Measurements from ENCODE around the gene ITIH5.
A peak's percentile ranks its signal among the peaks of the same experiment; 100 is the strongest.

Gene ITIH5

DNA sequence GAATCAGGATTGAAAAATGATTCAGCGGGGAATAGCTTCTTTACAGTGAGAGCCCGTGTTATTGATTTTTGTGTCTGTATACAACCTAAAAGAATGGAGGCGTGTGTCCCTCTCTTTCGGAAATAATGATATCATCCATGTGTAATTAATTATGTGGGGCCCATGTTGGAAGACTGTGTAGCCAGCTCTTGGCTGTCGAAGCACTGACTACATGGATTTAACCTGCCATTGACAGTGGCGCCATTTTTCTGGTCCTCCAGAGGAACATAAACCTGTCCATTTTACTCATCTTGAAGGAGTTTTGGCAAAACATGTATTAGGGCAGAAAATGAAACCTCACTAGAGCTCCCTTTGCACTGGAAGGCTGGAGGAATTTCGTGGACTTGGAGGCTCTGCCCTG is 119.6 kb downstream of the ITIH5 start:
- no peak for DNase-seq (ENCODE audit: low read depth)

DNA sequence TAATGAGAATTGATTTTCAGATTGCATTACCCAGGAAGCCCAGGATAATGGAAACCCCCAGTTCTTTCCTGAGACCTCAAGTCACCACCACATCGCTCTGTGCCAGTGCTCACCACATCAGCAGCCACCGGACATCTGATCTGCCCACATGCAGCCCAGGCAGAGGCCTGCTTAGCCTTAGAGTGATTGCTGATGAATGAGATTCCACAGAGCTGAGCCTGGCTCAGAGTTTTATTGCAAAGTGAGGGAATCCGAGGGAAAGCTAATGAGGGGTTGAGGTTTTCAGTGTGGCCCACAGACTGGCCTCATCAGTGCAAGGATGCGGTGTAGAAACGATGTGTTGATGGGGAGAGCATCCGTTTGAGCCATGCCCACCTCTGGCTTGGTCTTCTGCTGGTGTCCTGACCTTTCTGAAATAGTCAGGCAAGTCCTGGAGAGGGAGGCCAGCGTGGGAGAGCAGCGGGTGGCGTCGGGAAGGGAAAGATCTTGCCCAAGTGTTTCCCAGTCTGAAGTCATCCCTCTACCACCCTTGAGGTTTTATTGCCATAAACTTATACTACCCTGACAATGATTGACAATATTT is 120.3 kb downstream of the ITIH5 start:
- no peak for DNase-seq (ENCODE audit: low read depth)

DNA sequence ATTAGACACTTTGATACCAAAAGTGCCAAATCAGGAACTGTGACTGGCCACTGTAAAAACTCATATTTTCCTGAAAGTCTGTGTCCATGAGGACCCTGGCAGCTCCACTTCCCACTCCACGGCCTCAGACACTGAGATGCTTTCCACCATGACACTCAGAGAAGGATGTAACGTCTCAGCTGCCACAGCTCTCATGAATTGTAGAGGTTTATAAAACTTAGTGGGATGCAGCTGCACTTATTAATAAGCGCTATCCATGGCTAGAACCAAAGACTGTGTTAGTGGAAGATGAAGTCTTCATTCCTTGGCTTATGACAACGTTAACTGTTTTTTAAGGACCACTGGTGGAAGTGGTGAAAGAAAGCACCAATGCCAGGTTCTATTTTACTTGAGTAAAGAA is 121.0 kb downstream of the ITIH5 start:
- DNase-seq (ENCODE audit: low read depth) = no peak

DNA sequence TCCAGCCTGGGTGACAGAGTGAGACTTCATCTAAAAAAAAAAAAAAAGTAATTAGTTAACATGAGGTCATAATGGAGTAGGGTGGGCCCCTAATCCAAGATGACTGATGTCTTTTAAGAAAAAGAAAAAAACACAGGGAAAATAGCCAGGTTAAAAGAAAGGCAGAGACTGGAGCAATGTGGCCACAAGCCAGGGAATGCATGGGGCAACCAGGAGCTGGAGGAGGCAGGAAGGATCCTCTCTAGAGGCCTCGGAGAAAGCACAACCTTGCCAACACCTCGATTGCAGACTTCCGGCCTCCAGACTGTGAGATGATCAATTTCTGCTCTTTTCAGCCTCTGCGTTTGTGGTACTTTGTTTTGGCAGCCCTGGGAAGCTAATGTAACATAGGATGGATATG is 121.5 kb downstream of the ITIH5 start:
- DNase-seq (ENCODE audit: low read depth) = no peak

DNA sequence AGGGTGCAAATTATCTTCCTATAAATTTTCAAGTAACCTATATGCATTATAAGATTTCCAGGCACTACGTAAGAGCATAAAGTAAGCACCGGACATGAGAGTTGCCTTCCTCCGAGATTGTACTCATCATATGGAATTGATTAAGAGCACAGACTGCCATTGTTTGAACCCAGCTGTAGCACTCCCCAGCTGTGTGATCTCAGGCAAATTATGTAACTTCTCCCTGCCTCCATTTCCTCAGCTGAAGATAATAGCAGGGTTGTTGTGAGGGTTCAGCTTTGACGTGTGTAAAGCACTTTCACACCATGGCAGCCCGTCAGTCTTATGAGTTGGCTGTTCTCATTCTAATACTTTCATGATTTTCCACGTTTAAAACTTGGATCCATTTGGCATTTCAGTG is 122.6 kb downstream of the ITIH5 start:
- no peak for DNase-seq (ENCODE audit: low read depth)

DNA sequence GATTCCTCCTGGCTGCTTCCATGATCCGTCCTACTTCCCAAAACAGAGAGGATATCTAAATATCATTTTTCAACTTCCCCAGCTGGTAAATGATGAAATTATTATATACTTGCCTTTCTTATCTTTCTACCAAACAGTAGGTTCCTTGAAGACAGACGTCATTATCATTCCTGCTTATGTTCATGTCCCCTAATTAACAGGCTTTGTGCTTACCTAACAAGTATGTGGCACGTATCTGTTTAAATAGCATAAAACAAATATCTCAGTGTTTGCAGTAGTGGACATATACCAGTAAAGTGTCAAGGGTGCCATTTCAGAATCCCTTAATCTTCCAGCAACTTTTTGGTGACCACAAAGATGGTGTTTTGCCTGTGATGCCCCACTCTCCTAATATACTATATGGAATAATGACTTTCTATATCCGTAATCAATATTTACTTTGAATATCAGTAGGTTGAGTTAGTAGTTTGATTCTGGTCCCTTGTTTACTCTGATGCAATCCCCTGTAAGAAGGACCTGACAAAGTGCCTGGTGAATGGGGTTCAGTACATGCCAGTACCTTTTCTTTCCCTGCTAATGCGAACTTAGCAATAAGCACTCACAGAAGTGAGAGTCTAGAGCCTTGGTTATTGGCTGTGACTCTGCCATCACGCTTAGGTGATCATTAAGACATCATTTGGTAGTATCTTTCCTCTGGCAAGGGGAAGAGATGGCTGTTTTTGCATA is 124.4 kb downstream of the ITIH5 start:
- no peak for DNase-seq (ENCODE audit: low read depth)

DNA sequence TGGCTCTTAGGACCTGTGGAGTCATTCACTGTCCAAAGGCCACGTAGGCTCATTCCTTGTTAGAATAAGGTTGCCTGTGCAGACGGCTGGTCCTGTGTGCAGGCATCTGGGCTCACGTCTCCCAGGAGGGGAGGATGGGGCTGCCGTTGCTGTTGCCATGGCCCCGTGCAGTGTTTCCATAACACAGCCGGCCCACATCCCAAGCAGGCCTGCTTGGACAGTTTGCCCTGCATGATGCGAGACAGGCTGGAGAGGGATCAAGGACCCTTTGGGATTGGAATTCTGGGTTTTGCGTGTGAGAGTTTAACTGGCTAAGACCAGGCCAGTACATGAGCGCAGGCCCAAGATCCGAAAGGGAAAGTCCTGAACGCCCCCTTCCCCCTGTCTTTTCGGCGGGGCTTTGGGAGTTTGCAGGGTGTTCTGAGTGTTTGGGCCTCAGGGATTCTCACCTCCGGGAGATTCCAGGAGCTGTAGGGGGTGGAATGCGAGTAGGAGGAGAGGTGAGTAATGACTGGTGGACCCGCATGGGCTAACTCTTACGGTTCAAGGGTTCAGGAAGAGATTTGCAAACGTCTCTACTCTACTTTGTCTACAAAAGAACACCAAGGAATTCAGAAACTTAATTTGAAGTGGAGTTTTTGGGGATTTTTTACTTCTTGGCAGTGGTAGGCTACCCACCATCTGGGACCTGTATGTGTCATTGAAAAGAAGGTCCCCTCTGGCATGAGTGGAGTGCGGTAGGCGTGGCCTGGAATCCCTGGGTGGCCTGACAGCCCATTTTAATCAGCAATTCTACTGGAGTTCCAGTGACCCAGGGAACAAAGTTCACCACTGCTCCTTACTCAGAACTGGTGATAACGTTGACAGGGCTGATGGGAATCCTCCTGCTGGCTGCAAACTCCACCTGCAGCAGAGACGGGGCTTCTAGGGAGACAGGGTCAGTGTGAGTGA is 125.4 kb downstream of the ITIH5 start:
- DNase-seq (ENCODE audit: low read depth) = no peak

DNA sequence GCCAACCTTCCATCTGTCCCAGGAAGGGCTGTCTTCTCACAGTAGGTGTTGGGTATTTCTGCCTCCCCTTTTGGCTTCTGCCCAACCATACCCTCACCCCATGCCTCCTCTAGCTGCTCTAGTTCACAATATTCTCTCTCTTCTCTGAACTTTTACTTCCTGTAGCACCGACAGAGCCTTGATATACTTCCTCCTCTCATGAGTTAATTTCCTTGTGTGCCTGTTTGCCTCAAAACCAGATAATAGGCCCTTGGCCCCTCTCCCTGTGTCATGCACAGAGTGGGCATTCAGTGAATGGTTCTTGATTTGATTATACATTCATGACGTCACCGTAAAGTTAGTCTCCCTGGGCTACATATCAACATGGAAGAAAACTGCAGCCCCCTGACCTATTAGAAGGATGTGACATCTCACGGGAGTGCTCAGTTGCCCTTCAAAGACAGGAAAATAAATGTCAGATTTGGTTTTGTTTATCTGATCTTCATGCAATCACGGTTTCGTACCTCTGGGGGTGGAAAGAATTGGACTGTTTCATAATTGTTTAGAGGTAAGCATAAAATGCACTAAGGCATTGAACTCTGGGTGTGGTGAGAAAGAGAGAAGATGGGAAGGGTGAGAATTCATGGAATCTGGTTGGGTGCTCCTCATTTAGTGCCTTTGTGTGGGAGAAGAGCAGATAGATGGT is 127.7 kb downstream of the ITIH5 start:
- DNase-seq (ENCODE audit: low read depth) = no peak

DNA sequence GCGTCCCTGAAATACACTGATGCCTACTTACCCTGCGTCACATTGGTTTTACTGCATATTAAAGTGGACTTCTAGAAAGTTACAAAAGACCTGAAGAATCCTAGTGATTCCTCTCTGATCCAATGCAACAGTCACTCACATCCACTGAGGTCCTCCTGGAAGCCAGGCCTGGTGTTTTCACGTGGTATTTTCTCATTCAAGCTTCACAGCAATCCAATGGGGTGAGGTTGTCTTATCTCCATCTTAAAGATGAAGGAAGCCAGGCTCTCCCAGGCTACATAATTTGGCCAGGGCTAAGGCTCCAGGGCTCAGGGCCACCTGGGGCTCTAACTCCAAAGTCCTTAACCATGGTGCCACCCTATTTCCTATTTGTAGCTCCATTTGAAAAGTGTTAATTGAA is 129.6 kb downstream of the ITIH5 start:
- DNase-seq (ENCODE audit: low read depth) = no peak

DNA sequence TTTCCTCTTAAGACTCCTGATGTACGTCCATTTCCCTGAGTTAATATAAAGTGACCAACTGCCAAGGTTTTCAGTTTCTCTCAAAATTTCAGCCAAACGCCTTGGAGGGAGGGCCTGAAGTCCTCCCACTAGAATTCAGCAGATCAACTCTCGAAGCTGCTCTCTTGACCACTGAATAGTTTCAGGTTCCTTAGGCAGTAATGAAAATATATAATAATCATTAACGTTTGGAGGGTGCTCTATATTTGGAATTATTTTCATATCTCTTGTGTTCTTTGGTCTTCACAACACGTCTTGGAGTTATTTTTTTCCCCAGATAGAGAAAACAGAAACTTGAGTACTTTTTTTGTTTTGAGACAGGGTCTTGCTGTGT is 132.3 kb downstream of the ITIH5 start:
- no peak for DNase-seq (ENCODE audit: low read depth)

DNA sequence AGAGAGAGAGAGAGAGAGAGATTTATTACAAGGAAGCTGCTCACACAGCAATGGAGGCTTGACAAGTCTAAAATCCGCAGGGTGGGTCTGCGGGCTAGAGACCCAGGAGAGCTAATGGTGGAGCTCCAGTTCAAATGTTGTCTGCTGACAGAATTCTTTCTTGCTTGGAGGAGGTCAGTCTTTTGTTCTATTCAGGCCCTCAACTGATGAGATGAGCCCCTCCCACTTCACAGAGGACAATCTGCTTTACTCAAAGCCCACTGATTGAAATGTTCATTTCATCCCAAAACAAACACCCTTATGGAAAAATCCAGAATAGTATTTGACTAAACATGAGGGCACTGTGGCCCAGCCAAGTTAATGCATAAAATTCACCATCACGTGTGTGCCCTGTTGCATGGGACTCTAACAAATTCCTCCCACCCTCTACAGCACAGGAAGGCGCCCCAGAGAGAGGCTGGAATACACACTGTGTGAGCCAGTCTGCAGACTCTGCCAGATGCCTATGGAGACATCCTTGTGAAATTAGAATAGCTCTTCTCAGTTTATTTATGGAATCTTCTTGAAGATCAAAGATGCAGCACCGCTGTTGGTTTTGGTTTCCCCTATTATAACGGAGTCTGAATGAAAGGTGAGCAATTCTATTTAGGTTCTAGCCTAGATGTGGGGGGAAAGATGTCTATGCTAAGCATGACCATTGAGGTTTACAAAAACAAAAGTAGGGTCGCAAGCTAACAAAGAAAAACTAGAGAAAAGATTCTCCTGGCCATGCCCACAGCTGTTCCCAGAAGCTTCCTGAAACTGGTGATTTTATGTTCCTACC is 132.9 kb downstream of the ITIH5 start:
- no peak for DNase-seq (ENCODE audit: low read depth)

DNA sequence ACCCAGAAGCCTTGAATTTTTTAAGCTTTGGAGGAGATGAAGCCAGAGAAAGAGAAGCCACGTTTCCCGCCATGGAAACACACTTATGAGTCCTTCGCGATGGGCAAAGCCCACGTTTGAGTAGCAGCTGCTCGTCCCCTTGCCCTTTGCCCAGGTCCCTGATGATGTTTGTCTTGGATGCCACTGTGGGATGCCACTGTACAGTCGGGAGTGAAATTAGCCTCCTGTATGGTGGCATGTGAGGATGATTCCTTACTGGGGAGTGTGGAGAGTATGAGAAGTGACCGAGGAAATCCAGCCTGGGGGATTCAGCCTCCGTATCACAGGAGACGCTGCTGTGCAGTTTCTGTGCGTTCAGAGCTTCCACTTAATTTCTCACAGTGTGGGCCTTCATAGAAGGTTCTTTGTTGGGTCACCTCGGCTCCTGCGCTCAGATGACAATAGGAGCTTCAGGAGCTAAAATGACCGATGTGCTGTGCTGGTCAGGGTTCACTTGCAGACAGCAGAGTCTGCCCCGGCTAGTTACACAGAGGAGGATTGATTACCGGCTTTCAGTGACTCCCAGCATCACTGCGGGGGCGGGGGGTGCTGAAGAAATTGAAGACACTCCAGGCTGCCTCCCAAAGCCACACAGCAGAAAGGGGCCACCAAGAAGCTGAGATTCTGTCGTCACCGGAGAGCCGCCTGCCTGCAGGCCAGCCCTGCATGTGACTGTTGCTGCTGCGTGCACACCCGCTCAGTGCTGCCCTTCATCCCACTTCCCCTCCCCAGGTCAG is 133.9 kb downstream of the ITIH5 start:
- DNase-seq (ENCODE audit: low read depth) = no peak

DNA sequence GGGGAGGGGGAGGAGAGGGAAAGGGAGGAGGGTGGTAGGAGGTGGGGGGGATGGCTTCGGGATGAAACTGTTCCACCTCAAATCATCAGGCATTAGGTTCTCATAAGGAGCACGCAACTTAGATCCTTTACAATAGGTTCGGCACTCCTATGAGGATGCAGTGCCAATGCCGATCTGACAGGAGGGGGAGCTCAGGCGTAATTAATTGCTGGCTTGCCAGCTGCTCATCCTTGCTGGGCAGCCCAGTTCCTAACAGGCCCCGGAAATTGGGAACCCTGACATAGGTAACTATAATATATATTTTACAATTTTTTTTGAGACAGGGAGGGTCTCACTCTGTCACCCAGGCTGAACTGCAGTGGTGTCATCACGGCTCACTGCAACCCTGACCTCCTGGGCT is 137.1 kb downstream of the ITIH5 start:
- DNase-seq (ENCODE audit: low read depth) = no peak

DNA sequence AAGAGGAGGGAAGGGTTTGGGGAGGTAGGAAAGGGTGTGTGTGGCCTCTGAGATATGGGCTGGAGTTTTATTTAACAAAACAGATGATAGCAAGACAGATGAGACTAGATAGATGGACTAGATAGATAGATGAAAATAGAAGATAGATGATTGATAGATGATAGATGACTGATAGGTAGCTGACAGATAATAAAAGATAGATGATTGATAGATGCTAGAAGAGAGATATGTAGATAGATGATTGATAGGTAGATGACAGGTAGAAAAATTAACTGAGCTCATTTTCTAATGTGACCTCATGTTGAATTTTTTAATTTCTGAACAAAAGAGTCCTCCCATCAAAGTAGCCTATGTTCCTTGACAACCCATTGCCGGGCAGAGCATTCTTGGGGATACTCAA is 139.3 kb downstream of the ITIH5 start:
- no peak for DNase-seq (ENCODE audit: low read depth)

DNA sequence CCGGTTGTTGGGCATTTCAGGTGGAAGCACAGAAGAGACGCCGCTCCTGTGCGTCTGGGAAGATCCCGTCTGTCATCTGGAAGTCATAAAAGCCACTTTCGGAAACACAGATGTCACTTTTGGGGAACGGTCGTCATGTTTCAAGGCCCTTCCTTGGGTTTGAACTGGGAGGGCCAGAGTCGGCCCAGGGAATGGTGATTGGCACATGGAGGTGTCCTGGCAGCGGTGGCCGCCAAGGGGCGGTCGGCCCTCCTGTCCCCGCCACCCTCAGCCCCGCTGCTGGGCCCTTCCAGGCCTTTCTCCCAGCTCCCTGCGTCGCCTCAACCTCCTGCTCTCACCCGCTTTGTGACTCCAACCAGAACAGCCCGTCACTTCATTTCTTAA is 140.8 kb downstream of the ITIH5 start:
- no peak for DNase-seq (ENCODE audit: low read depth)

DNA sequence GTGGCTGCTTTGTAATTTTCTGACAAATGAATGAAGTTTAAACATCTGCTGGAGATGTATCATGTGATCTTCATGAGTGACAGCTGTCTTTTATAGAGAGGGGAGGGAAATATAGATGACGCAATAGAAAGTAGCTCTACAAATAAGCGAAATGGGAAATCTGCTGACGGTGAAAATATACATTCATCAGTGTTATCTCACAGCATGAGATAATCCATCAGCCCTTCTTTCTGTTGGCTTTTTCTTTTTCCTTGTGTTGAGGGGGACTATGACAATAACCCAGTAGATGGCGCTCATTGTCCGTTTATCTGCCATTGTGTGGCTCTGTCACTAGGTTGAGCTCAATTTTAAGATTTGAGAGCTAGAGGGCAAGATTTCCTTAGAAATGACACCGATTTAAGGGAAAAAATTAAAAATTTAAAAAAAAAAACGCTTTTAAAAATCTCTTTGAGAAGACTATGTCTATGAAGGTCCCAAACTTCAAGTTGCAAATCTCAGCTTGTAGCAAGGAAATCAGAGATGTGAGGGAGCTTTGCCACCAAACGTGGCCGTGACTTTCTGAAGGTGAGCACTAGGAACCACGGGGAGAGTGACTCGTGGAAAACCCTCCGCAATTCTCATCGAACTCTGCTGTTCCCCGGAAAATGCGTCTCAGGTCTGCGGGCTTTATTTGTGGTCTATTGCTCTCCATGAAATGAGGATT is 141.3 kb downstream of the ITIH5 start:
- peak; percentile 31 for DNase-seq (ENCODE audit: low read depth)

DNA sequence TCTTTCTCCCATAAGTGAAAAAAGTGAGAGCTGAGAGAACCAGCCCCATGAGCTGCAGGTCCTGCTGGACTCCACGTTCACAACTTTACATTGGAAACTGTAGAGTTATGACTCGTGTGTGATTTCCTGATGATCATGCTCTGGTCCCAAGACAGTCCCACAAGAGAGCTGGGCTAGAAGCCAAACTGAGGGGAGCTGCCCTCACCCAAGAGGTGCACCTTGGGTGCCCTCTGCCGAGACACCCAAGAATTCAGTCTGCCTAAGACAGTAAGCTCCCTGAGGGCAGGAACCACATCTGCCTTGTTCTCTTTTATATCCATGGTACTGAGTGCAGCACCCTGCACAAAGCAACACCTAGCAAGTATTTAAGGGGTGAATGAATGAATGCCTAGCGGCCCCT is 143.1 kb downstream of the ITIH5 start:
- DNase-seq (ENCODE audit: low read depth) = no peak

DNA sequence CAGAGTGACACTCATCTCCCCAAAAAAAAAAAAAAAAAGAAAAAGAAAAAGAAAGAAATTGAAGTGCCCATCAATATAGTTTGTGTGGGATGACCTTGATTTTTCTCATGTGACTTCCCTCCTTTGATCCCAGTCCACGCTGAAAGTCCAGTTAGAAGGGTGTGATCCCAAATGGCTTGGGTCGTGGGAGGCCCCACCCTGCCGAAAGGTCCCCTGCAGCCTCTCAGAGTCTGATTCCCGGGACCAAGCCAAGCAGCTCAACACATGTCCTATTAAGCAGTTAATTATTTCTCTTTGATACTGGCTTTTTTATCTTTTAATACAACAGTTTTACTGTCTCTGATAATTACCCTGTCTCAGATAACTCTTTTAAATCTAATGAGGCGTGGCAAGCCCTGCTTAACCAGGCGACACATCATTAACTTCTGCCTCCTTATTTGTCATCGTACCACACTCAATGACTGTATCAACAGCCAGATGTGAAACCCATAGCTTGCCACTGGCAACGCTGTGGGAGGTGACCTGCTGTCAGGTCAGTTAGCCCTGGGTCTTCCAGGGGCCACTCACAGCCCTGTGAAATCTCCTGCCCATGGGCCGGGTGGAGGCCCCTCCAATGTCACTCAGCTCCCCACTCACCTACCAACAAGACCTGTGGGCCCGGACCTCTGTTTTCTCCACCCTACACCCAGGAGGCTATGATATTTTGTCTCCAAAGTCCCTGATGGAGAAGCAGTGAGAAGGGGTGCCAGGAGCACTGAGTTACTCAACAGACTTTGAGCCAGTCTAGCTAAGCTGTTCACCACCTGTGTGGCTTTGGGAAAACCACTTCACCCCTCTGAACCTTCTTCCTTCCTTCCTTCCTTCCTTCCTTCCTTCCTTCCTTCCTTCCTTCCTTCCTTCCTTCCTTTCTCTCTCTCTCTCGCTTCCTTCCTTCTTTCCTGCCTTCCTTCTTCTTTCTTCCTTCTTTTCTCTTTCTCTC is 146.0 kb downstream of the ITIH5 start:
- DNase-seq (ENCODE audit: low read depth) = no peak

DNA sequence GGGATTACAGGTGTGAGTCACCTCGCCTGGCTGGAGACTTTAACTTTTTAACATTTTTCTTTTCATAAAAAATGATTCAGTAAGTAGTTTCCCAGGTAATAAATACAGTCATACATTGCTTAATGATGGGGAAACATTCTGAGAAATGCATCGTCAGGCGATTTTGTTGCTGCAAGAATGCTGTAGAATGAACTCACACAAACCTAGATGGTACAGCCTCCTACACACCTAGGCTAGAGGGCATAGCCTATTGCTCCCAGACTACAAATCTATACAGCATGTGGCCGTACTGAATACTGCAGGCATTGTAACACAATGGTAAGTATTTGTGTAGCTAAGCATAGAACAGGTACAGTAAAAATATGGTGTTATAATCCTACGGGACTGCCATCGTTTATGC is 147.4 kb downstream of the ITIH5 start:
- no peak for DNase-seq (ENCODE audit: low read depth)
